H1 (cell line): ENCODE measurements around the gene L3MBTL1. TPM values are rescaled to one million over a fixed set of nuclear protein-coding genes. Genes with fewer than 3 reads are reported as not detected.

ENCODE experiments used
- CHD1 ChIP-seq: IDR thresholded peaks from 2 replicates; pipeline ENCODE4 v1.6.1; 2012; ENCODE audit warnings: low read depth, low read length, improper control_type of control experiment
- CREB1 ChIP-seq: IDR thresholded peaks from 2 replicates; pipeline ENCODE4 v1.6.1; 2012; ENCODE audit warnings: inconsistent platforms
- NANOG ChIP-seq: IDR thresholded peaks from 2 replicates; pipeline ENCODE4 v1.6.1; 2011; ENCODE audit warnings: low read length, low read depth, mild to moderate bottlenecking, inconsistent platforms; ENCODE audit not compliant: insufficient read depth, poor library complexity, severe bottlenecking
- TAF7 ChIP-seq: optimal IDR thresholded peaks from 2 replicates; pipeline ENCODE3; 2011; ENCODE audit warnings: low read depth, mild to moderate bottlenecking, inconsistent platforms, low read length, moderate library complexity, borderline replicate concordance
- ZNF274 ChIP-seq: IDR thresholded peaks from 2 replicates; pipeline ENCODE4 v1.7.0; 2012; ENCODE audit warnings: low read length, borderline replicate concordance; ENCODE audit errors: extremely low read depth
- polyA plus RNA-seq, 7 experiments: library from polyadenylated mRNA; depleted of rRNA in 3 of 7; stranded (reverse) in 5 of 7; unstranded in 2 of 7; fragments of >200 nt in 5 of 7; fragments of 200-250 nt in 2 of 7; gene quantifications; 1 replicate in 5 of 7; 2 replicates in 1 of 7; 4 replicates in 1 of 7; pipeline versions ENCODE4 v1.2.1 to v1.2.3, GENCODE V29; 2011 to 2013; ENCODE audit warnings: missing spikeins in 2 of 7, mixed read lengths in 2 of 7
- total RNA-seq: library from RNA; stranded (reverse); fragmentation: NEBNext Ultra II Directional; extraction: Animal tissue kit (Norgen Biotek cat#: 25700); gene quantifications from 2 replicates; pipeline ENCODE4 v1.2.1, GENCODE V29; 2021
- TF ChIP-seq, protein P1 (sequence below), 3 experiments: IDR thresholded peaks; 1 replicate in 2 of 3; 2 replicates in 1 of 3; pipeline versions ENCODE4 v1.5.1 to v1.6.1; 2011; ENCODE audit warnings: low read length in 3 of 3, mild to moderate bottlenecking in 3 of 3, inconsistent platforms in 2 of 3, low read depth in 1 of 3, moderate library complexity in 1 of 3; ENCODE audit not compliant: insufficient read depth in 1 of 3; ENCODE audit errors: control extremely low read depth in 1 of 3

L3MBTL1 gene
- total and polyA plus RNA-seq, 2 of the 8 experiments (the other 6 are each of a cell fraction or from before 2014, with no cell fraction given): 11.9 to 17.0 TPM

DNA sequence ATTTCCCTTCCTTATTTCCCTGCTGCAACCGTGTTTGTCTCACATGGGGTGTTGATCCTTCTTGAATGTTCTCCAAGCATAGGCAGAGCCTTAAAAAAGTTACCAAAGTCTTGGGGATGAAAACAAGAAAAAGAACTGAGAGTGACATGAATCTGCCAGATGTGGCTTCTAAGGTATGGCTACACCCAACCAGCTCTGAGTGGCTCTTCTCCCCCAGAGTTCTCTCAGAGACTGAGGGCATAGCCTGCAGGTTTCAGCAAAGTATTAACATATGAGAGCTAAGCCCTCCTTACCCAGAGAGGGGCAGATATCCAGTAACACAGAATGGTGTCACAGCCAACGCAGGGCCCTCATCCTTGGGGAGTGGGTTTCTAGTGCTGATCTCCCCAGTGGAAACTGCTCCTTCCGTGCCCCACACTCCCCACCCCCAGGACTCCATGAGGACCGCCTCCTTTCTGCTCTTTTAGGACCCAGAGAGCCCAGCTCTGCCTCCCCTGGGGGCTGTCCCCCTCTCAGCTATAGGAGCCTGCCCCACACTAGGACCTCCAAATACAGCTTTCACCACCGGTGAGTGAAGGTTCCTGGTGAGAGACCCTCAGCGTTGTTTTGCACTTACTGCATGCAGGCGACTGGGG is 28.0 kb downstream of the L3MBTL1 start (continued):
- no peak for TF ChIP-seq NANOG
- TF ChIP-seq ZNF274: no peak
- no peak for TF ChIP-seq TAF7
- no peak for TF ChIP-seq CREB1
- TF ChIP-seq, protein P1, sequence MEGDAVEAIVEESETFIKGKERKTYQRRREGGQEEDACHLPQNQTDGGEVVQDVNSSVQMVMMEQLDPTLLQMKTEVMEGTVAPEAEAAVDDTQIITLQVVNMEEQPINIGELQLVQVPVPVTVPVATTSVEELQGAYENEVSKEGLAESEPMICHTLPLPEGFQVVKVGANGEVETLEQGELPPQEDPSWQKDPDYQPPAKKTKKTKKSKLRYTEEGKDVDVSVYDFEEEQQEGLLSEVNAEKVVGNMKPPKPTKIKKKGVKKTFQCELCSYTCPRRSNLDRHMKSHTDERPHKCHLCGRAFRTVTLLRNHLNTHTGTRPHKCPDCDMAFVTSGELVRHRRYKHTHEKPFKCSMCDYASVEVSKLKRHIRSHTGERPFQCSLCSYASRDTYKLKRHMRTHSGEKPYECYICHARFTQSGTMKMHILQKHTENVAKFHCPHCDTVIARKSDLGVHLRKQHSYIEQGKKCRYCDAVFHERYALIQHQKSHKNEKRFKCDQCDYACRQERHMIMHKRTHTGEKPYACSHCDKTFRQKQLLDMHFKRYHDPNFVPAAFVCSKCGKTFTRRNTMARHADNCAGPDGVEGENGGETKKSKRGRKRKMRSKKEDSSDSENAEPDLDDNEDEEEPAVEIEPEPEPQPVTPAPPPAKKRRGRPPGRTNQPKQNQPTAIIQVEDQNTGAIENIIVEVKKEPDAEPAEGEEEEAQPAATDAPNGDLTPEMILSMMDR (IDR thresholded peaks at IDR 0.05; ENCODE audit: control extremely low read depth in 1 of 3, insufficient read depth in 1 of 3, low read depth in 1 of 3, low read length in 3 of 3): no peak
- no peak for TF ChIP-seq CHD1
